Mesendoderm (in vitro differentiated cells): Measurements from ENCODE around the gene OVOL1. TPM values are rescaled to one million over a fixed set of nuclear protein-coding genes. Genes with fewer than 3 reads are reported as not detected.

Source experiments
- DNase-seq: peaks from one replicate; pipeline ENCODE4 v3.0.0; 2013
- H2AK5ac ChIP-seq: 2 replicates; pipeline ENCODE4 v1.6.1; 2013; ENCODE audit warnings: low read length, inconsistent platforms
- H2BK120ac ChIP-seq: 2 replicates; pipeline ENCODE4 v1.6.1; 2013; ENCODE audit warnings: low read depth, mild to moderate bottlenecking, low read length, moderate library complexity, mixed read lengths
- H2BK15ac ChIP-seq: replicated peaks from 2 replicates; pipeline ENCODE4 v1.6.1; 2013; ENCODE audit warnings: low read depth, mild to moderate bottlenecking, moderate library complexity
- H2BK5ac ChIP-seq: 2 replicates; pipeline ENCODE4 v1.6.1; 2013; ENCODE audit warnings: low read length, inconsistent platforms
- H3K18ac ChIP-seq: 2 replicates; pipeline ENCODE4 v1.6.1; 2013; ENCODE audit warnings: mild to moderate bottlenecking, low read length, mixed read lengths
- H3K23ac ChIP-seq: one replicate; pipeline ENCODE4 v1.6.1; 2013; ENCODE audit warnings: low read length
- H3K27ac ChIP-seq: 2 replicates; pipeline ENCODE4 v1.5.1; 2013; ENCODE audit warnings: low read depth, mild to moderate bottlenecking, inconsistent platforms, low read length, moderate library complexity
- H3K27me3 ChIP-seq: 2 replicates; pipeline ENCODE4 v1.6.1; 2013; ENCODE audit warnings: low read length, control low read depth, mild to moderate bottlenecking, inconsistent platforms; ENCODE audit not compliant: insufficient read depth, poor library complexity
- H3K36me3 ChIP-seq: 2 replicates; pipeline ENCODE4 v1.6.1; 2013; ENCODE audit warnings: low read length, inconsistent platforms; ENCODE audit not compliant: control insufficient read depth, insufficient read depth
- H3K4ac ChIP-seq: one replicate; pipeline ENCODE4 v1.6.1; 2013; ENCODE audit warnings: low read depth, mild to moderate bottlenecking, low read length, moderate library complexity
- H3K4me1 ChIP-seq: 2 replicates; pipeline ENCODE4 v1.6.1; 2013; ENCODE audit warnings: low read depth, low read length, inconsistent platforms; ENCODE audit not compliant: control insufficient read depth
- H3K4me2 ChIP-seq: 2 replicates; pipeline ENCODE4 v1.6.1; 2013; ENCODE audit warnings: low read length
- H3K4me3 ChIP-seq: 2 replicates; pipeline ENCODE4 v1.5.1; 2013; ENCODE audit warnings: mild to moderate bottlenecking, low read length
- H3K56ac ChIP-seq: one replicate; pipeline ENCODE4 v1.6.1; 2013; ENCODE audit warnings: low read length
- H3K79me1 ChIP-seq: 2 replicates; pipeline ENCODE4 v1.6.1; 2013; ENCODE audit warnings: low read length, inconsistent platforms
- H3K79me2 ChIP-seq: 2 replicates; pipeline ENCODE4 v1.6.1; 2013; ENCODE audit warnings: mild to moderate bottlenecking, low read length; ENCODE audit not compliant: control insufficient read depth, insufficient read depth
- H3K9ac ChIP-seq: 2 replicates; pipeline ENCODE4 v1.6.1; 2013; ENCODE audit warnings: low read length, inconsistent platforms
- H4K5ac ChIP-seq: one replicate; pipeline ENCODE4 v1.6.1; 2013; ENCODE audit warnings: low read length
- H4K8ac ChIP-seq: one replicate; pipeline ENCODE4 v1.6.1; 2013; ENCODE audit warnings: low read depth, mild to moderate bottlenecking, control low read depth, low read length, moderate library complexity
- WGBS: extraction: QIAGEN DNeasy Blood & Tissue Kit; methylation state at CpG from one replicate; pipeline ENCODE4 v1.1.7; 2013; ENCODE audit warnings: low lambda C conversion rate, missing lambda C conversion rate; ENCODE audit not compliant: insufficient coverage; ENCODE audit errors: extremely low coverage; 5-methylcytosine and 5-hydroxymethylcytosine counted together
- polyA plus RNA-seq, 2 experiments: library from polyadenylated mRNA; stranded (reverse); fragments of 200-250 nt; gene quantifications; one replicate each; pipeline ENCODE4 v1.2.3, GENCODE V29; 2013

Gene OVOL1
- 1.7 TPM for polyA plus RNA-seq (2013, experiment 1 of 2)
- 2.0 TPM for polyA plus RNA-seq (2013, experiment 2 of 2)

DNA sequence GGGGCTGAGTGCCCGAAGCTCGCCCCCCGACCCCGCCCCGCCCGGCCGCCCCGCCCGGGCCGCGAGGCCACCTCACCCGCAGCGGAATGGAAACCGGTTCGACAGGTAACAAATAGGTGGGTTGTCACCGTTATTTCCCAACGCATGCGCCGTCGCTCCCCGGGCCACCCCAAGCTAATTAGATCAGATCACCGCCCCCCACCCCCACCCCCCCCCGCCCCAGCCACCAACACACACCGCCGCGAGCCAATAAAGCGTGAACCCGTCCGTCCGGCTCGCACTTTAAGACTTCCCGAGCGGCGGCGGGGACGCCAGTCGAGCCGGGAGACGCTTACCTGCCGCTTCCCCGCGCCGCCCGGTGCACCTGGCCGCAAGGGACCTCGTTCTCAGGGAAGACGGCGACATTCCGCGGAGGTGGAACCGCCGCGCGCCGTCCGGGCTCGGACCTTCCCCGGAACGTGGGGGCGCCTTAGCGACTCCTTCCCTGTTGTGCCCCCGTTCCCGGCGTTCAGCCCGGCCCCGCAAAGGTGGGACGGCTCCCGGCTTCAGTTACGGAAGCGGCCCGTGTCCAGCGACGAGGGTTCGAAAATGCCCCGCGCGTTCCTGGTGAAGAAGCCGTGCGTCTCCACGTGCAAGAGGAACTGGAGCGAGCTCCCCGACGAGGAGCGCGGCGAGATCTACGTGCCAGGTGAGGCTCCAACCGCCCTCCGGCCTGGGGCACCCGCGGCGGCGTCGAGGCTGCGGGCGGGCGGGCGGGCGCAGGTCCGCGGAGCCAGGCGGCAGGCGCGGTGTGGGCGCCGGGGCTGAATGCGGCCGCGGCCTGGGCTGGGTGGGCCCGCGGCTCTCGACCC lies at the start of gene OVOL1:
TSS of gene OVOL1 (plus strand) at position 278 of the 851 bp plus-strand sequence. CDS start at position 589, 311 bp downstream.
- Histone ChIP-seq H3K27me3 (peaks cover 14% of the 10 kb centered on the region), H3K36me3 (no peaks in the 10 kb centered on the region)

DNA sequence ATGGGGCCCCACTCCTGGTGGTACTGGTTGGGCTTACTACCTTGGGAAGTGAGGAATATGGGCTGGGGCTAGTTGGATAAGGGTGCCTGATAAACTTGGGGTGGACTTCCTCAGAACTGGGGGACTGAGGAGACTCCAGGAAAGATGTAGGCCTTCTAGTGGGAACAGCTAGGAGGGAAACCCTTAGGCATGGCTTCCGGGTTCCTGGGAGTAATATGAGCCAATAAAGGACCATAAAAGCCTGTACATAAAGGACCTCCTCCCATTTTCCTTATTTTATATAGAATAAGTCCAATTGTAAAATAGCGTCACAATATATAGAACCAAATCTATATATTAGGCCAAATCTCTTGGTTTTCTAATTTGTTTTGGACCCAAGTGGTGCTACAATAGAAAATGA lies 47.8 kb upstream of the OVOL1 start:
- Histone ChIP-seq H3K36me3 (no peaks in the 10 kb centered on the region), H3K79me1 (no peaks in the 10 kb centered on the region), H2BK5ac (no peak overlapping the region), H3K27ac (no peak overlapping the region), H3K4me2 (no peak overlapping the region), H3K79me2 (no peaks in the 10 kb centered on the region), H3K4me1 (no peaks in the 10 kb centered on the region), H3K18ac (no peak overlapping the region), H2AK5ac (no peak overlapping the region), H3K56ac (no peak overlapping the region), H3K4me3 (no peak overlapping the region), H4K8ac (no peak overlapping the region), H4K5ac (no peak overlapping the region), H2BK15ac (no peak overlapping the region), H3K27me3 (no peaks in the 10 kb centered on the region), H3K23ac (no peak overlapping the region), H3K4ac (no peak overlapping the region), H2BK120ac (no peak overlapping the region), H3K9ac (no peak overlapping the region)
- no CpG with 5 or more reads among the region's 2 CpGs for WGBS
- DNase-seq = no peak

More for the DNA sequence above, at the start of gene OVOL1:
- Histone ChIP-seq H3K18ac (no peak within 1 kb of the TSS), H3K4me1 (peaks cover 3% of the 10 kb centered on the region), H4K8ac (no peak within 1 kb of the TSS), H3K4me3 (no peak within 1 kb of the TSS), H3K79me1 (no peaks in the 10 kb centered on the region), H3K23ac (no peak within 1 kb of the TSS), H3K56ac (peak within 1 kb of the TSS; percentile 73), H4K5ac (no peak within 1 kb of the TSS), H3K27ac (no peak within 1 kb of the TSS), H3K9ac (peak within 1 kb of the TSS; percentile 47), H3K4me2 (peak within 1 kb of the TSS; percentile 46), H3K79me2 (no peaks in the 10 kb centered on the region), H2BK15ac (no peak within 1 kb of the TSS), H3K4ac (no peak within 1 kb of the TSS), H2BK5ac (no peak within 1 kb of the TSS), H2AK5ac (no peak within 1 kb of the TSS), H2BK120ac (no peak within 1 kb of the TSS)
- peak; percentile 67 for DNase-seq
- no CpG with 5 or more reads among the region's 112 CpGs for WGBS

DNA sequence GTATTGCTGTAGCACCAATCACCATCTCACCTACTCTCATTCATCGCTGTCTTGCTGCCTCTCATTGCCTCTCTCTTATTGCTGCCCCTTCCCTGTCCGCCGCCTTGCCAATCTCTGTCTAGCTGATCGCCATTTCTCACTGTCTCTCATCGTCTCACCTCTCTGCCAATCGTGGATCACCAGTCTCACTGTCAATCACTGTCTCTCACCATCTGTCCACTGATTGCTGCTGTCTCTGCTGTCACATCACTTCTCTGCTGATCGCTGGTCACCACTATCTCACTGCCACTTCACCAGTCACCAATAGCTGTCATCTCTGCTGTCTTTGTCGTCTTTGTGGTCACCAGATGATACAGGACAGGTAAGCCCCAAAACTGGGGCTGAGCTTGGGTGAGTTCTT lies 45.7 kb upstream of the OVOL1 start:
- H3K9ac ChIP-seq = no peak overlapping the region
- no peaks in the 10 kb centered on the region for H3K4me1 ChIP-seq
- no peaks in the 10 kb centered on the region for H3K79me1 ChIP-seq
- no peaks in the 10 kb centered on the region for H3K79me2 ChIP-seq
- no peak overlapping the region for H2BK120ac ChIP-seq
- H3K56ac ChIP-seq = no peak overlapping the region
- H2BK5ac ChIP-seq = no peak overlapping the region
- H3K23ac ChIP-seq = no peak overlapping the region
- no peak overlapping the region for H3K4ac ChIP-seq
- H4K5ac ChIP-seq = no peak overlapping the region
- H2AK5ac ChIP-seq = no peak overlapping the region
- H2BK15ac ChIP-seq = no peak overlapping the region
- H3K27ac ChIP-seq = no peak overlapping the region
- no peak overlapping the region for H3K18ac ChIP-seq
- no peak for DNase-seq
- no peaks in the 10 kb centered on the region for H3K27me3 ChIP-seq
- no peak overlapping the region for H4K8ac ChIP-seq
- no peaks in the 10 kb centered on the region for H3K36me3 ChIP-seq
- no peak overlapping the region for H3K4me3 ChIP-seq
- WGBS = no CpG with 5 or more reads among the region's 8 CpGs
- H3K4me2 ChIP-seq = no peak overlapping the region

DNA sequence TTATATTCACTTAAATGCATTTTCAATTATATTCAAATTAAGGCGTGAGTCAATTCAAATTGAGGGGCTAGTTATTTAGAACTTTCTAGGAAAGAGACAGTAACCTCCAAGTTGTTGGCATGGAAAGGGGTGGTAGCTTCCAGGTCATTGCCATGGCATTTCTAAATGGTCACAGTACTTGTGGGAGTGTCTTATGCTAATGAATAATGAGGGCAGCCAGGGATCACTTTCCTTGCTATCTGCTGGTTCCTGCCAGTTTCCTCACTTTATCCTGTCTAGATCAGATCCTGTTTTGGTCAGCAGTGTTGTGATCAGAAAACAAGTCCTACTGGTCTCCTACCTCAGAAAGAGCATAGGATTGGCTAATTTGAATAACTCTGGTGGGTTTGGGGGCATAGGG lies 44.5 kb upstream of the OVOL1 start:
- Histone ChIP-seq H3K27me3 (no peaks in the 10 kb centered on the region), H3K4ac (no peak overlapping the region), H3K56ac (no peak overlapping the region), H2BK120ac (no peak overlapping the region), H3K18ac (no peak overlapping the region), H2BK5ac (no peak overlapping the region), H3K4me2 (no peak overlapping the region), H3K79me1 (no peaks in the 10 kb centered on the region), H3K23ac (no peak overlapping the region), H3K27ac (no peak overlapping the region), H2AK5ac (no peak overlapping the region), H3K79me2 (no peaks in the 10 kb centered on the region), H3K9ac (no peak overlapping the region), H2BK15ac (no peak overlapping the region), H4K5ac (no peak overlapping the region), H3K4me1 (no peaks in the 10 kb centered on the region), H3K4me3 (no peak overlapping the region), H3K36me3 (no peaks in the 10 kb centered on the region), H4K8ac (no peak overlapping the region)
- DNase-seq = peak; percentile 6
- no CpG with 5 or more reads among the region's 1 CpG for WGBS

DNA sequence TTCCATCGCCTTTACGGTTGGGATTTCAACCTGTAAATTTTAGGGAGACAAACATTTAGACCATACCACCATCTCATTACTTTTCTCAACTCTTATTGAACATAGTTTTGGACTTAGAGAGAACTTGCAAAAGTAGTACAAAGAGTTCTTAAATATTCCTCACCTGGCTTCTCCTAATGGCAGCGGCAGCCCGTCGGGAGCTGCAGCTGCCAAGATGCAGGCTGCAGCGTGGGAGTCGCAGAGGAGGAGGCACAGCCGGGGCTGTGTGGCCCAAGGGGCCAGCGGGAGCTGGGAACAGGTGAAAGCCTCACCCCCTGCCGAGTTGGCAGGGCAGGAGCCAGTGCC lies 43.2 kb upstream of the OVOL1 start:
- Histone ChIP-seq H3K4me1 (no peaks in the 10 kb centered on the region), H3K27ac (no peak overlapping the region), H3K79me2 (no peaks in the 10 kb centered on the region), H4K5ac (no peak overlapping the region), H3K4me2 (no peak overlapping the region), H3K36me3 (no peaks in the 10 kb centered on the region), H3K18ac (no peak overlapping the region), H3K4ac (no peak overlapping the region), H2BK15ac (no peak overlapping the region), H3K23ac (no peak overlapping the region), H2AK5ac (no peak overlapping the region), H2BK5ac (no peak overlapping the region), H3K56ac (no peak overlapping the region), H3K27me3 (no peaks in the 10 kb centered on the region), H3K79me1 (no peaks in the 10 kb centered on the region), H3K9ac (no peak overlapping the region), H3K4me3 (no peak overlapping the region), H2BK120ac (no peak overlapping the region), H4K8ac (no peak overlapping the region)
- WGBS = no CpG with 5 or more reads among the region's 10 CpGs
- DNase-seq = no peak
